Measurements from ENCODE around the gene RMDN2. TPM values are rescaled to one million over a fixed set of nuclear protein-coding genes. Genes with fewer than 3 reads are reported as not detected.
"Not testable (repeated sequence)": the region's sequence is repeated elsewhere in the genome, so short reads cannot be mapped to it uniquely, and the experiment has no call there.

RMDN2 gene
- total and polyA plus RNA-seq, 10 donors: 10.8 to 57.1 (median 29.6) TPM

GRCh38 chr2:38000485-38001222 is 75.6 kb downstream of the RMDN2 start:
- no peak overlapping the region for H3K4me3 ChIP-seq
- H3K36me3 ChIP-seq: peaks cover 0 to 63% (median 30%) of the 10 kb centered on the region in 6 donors
- TF ChIP-seq POLR2A (IDR thresholded peaks at IDR 0.05) (no peak), POLR2AphosphoS5 (IDR thresholded peaks at IDR 0.05) (no peak), CTCF (IDR thresholded peaks at IDR 0.05 in 8 of 11, conservative IDR thresholded peaks at IDR 0.05 in 3 of 11) (no peak)
- no peaks in the 10 kb centered on the region for H3K27me3 ChIP-seq (replicated peaks in 1 of 7)
- DNase-seq: no peak
- no peaks in the 10 kb centered on the region for H3K4me1 ChIP-seq
- H3K27ac ChIP-seq: no peak overlapping the region
- WGBS, 5 donors: 85 to 98% (median 93%) methylated on average over 1 of the region's 1 CpG
- intact Hi-C loops (cut with DNase I; ENCODE audit: low total_unique reads): no loop called here
- H3K9me3 ChIP-seq: peaks cover 0 to 22% (median 12%) of the 10 kb centered on the region in 8 donors

GRCh38 chr2:38010187-38010586 is 85.1 kb downstream of the RMDN2 start:
- H3K27me3 ChIP-seq (replicated peaks in 1 of 7); DNase-seq; H3K4me1 ChIP-seq; H3K9me3 ChIP-seq; intact Hi-C loops (cut with DNase I; ENCODE audit: low total_unique reads); H3K4me3 ChIP-seq; H3K27ac ChIP-seq: not testable (repeated sequence)
- H3K36me3 ChIP-seq: peaks cover 0 to 53% (median 0%) of the 10 kb centered on the region in 6 donors
- WGBS, 5 donors: 74 to 82% (median 78%) methylated on average over 5 to 6 of the region's 6 CpGs

GRCh38 chr2:38010995-38011394 is 85.9 kb downstream of the RMDN2 start:
- no peaks in the 10 kb centered on the region for H3K9me3 ChIP-seq
- 87 to 100% (median 92%) methylated on average over 1 of the region's 1 CpG for WGBS, 5 donors
- H3K4me1 ChIP-seq: no peaks in the 10 kb centered on the region
- no peak overlapping the region for H3K27ac ChIP-seq
- H3K27me3 ChIP-seq (replicated peaks in 1 of 7): no peaks in the 10 kb centered on the region
- H3K4me3 ChIP-seq: no peak overlapping the region
- peaks cover 0 to 54% (median 0%) of the 10 kb centered on the region in 6 donors for H3K36me3 ChIP-seq
- intact Hi-C loops (cut with DNase I; ENCODE audit: low total_unique reads): no loop called here
- TF ChIP-seq POLR2AphosphoS5 (IDR thresholded peaks at IDR 0.05) (no peak), POLR2A (IDR thresholded peaks at IDR 0.05) (no peak), CTCF (IDR thresholded peaks at IDR 0.05 in 8 of 11, conservative IDR thresholded peaks at IDR 0.05 in 3 of 11) (no peak)
- DNase-seq: no peak

- TF ChIP-seq POLR2A (IDR thresholded peaks at IDR 0.05): no peak
- no peak for TF ChIP-seq CTCF (IDR thresholded peaks at IDR 0.05 in 8 of 11, conservative IDR thresholded peaks at IDR 0.05 in 3 of 11)
- no peak for TF ChIP-seq POLR2AphosphoS5 (IDR thresholded peaks at IDR 0.05)
- H3K36me3 ChIP-seq: peaks cover 0 to 61% (median 2%) of the 10 kb centered on the region in 6 donors
- DNase-seq: no peak
- H3K27ac ChIP-seq: no peak overlapping the region
- H3K9me3 ChIP-seq: no peaks in the 10 kb centered on the region
- 70 to 92% (median 84%) methylated on average over 3 of the region's 3 CpGs for WGBS, 5 donors
- no peak overlapping the region for H3K4me3 ChIP-seq
- no peaks in the 10 kb centered on the region for H3K27me3 ChIP-seq (replicated peaks in 1 of 7)
- intact Hi-C loops (cut with DNase I; ENCODE audit: low total_unique reads): no loop called here
- H3K4me1 ChIP-seq: no peaks in the 10 kb centered on the region
Observed at GRCh38 chr2:38013158-38013752, 88.2 kb downstream of the RMDN2 start.
